ENCODE data around the gene OXCT1. TPM values are rescaled to one million over a fixed set of nuclear protein-coding genes. Genes with fewer than 3 reads are reported as not detected.

OXCT1 gene
- total and polyA plus RNA-seq, 9 donors: 9.0 to 29.8 (median 15.4) TPM

DNA sequence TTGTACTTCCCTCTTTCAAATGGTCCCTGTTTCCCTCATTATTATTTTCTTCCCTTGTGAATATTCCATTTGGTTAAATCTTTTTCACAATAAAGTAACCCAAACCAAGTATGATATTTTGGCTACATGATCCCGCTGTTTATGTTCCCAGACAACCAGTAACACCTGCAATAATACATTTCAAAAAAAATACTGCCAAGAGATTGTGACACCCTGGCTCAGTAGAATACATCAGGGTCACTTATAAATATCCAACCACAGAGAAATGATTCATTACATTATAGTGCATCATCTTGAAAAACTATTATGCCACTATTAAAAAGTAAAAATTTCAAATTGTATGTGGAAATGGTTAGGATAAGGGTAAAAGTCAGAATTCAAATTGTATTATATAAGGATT is 7.2 kb upstream of the OXCT1 start:
- no peak overlapping the region for H3K4me3 ChIP-seq
- H3K9me3 ChIP-seq: no peaks in the 10 kb centered on the region
- H3K4me1 ChIP-seq (ENCODE audit: insufficient read depth): no peaks in the 10 kb centered on the region
- H3K27me3 ChIP-seq: no peaks in the 10 kb centered on the region
- intact Hi-C loops (cut with DNase I): no loop called here
- H3K27ac ChIP-seq: no peak overlapping the region
- H3K36me3 ChIP-seq: no peaks in the 10 kb centered on the region
- TF ChIP-seq POLR2A (IDR thresholded peaks at IDR 0.05): no peak
- WGBS, 3 donors: 68 to 81% (median 79%) methylated on average over 1 of the region's 1 CpG
- DNase-seq: no peak

DNA sequence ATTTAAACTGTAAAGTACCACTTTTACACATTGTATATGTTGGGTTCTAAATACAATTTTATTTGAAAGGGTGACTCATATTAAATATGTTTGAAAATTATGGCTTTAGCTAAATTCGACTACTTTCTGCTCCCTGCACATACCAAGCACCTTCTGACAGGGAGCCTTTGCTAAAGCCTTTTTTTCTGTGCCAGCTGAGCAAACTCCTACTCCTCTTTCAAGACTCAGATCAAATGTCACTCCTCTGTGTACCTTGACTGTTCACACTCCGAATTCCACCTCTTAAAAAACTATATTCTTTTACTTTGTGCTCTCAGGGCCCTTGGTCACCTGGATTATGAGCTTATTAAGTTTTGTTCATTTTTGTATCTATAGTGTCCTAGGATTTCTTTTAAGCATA is 6.5 kb upstream of the OXCT1 start:
- DNase-seq: no peak
- peaks cover 2% of the 10 kb centered on the region for H3K4me1 ChIP-seq (ENCODE audit: insufficient read depth)
- no peak overlapping the region for H3K27ac ChIP-seq
- H3K4me3 ChIP-seq: no peak overlapping the region
- TF ChIP-seq CTCF (IDR thresholded peaks at IDR 0.05) (no peak), EP300 (IDR thresholded peaks at IDR 0.05) (no peak), POLR2A (IDR thresholded peaks at IDR 0.05) (no peak)
- no peaks in the 10 kb centered on the region for H3K27me3 ChIP-seq
- 65 to 73% (median 67%) methylated on average over 2 of the region's 2 CpGs for WGBS, 3 donors
- intact Hi-C loops (cut with DNase I): no loop called here
- H3K36me3 ChIP-seq: no peaks in the 10 kb centered on the region
- no peaks in the 10 kb centered on the region for H3K9me3 ChIP-seq

DNA sequence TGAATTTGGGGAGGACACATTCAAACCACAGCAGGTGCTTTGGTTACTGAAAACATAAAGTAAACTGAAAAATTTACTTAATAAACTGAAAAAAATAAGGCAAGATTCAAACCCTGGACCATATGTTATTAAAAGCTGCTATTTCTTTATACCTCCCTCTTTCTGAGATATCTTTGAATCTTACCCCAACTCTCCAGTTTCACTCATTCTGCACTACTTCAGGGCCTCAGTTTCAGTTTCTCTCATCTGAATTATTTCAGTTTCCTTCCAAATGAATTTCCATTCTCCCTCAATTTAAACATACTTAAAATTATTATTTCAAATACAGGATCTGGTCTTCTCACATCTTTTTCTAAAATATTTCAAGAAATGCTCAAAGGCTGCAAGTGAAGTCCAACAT is 4.9 kb upstream of the OXCT1 start:
- intact Hi-C loops (cut with DNase I): no loop called here
- no peaks in the 10 kb centered on the region for H3K9me3 ChIP-seq
- DNase-seq: no peak
- no peak for TF ChIP-seq CTCF (IDR thresholded peaks at IDR 0.05)
- H3K27ac ChIP-seq: no peak overlapping the region
- no peaks in the 10 kb centered on the region for H3K27me3 ChIP-seq
- no peaks in the 10 kb centered on the region for H3K36me3 ChIP-seq
- no peak overlapping the region for H3K4me3 ChIP-seq
- H3K4me1 ChIP-seq (ENCODE audit: insufficient read depth): peaks cover 2% of the 10 kb centered on the region

- no peaks in the 10 kb centered on the region for H3K9me3 ChIP-seq
- intact Hi-C loops (cut with DNase I): no loop called here
- H3K27me3 ChIP-seq: no peaks in the 10 kb centered on the region
- no peak overlapping the region for H3K27ac ChIP-seq
- DNase-seq: no peak
- peaks cover 2% of the 10 kb centered on the region for H3K4me1 ChIP-seq (ENCODE audit: insufficient read depth)
- H3K36me3 ChIP-seq: no peaks in the 10 kb centered on the region
- TF ChIP-seq POLR2A (IDR thresholded peaks at IDR 0.05) (no peak), EP300 (IDR thresholded peaks at IDR 0.05) (no peak), CTCF (IDR thresholded peaks at IDR 0.05) (no peak)
- no peak overlapping the region for H3K4me3 ChIP-seq
Observed at GRCh38 chr5:41874512-41875060, 4.4 kb upstream of the OXCT1 start.

DNA sequence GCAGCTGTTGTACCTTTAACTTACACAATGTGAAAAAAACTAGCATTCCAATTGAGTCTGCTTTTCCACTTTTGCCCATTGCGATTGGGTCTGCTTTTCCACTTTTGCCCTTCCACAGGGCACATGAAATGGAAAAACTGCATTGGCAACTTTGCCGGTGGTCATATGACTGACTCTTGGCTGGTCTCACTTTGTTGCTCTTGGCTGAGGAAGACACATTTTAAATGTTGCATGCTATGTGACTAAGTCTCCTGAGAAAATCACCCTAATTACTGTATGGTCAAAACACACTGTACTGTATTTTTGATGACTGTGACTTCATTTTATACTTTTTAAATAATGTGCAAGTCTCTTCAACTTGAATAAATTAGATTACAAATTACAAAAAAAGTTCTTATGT is 1.6 kb upstream of the OXCT1 start:
- no peaks in the 10 kb centered on the region for H3K27me3 ChIP-seq
- WGBS, 3 donors: 53 to 71% (median 65%) methylated on average over 2 of the region's 2 CpGs
- H3K27ac ChIP-seq: no peak overlapping the region
- H3K9me3 ChIP-seq: no peaks in the 10 kb centered on the region
- peaks cover 4% of the 10 kb centered on the region for H3K4me1 ChIP-seq (ENCODE audit: insufficient read depth)
- TF ChIP-seq CTCF (IDR thresholded peaks at IDR 0.05): no peak
- no peak for TF ChIP-seq POLR2A (IDR thresholded peaks at IDR 0.05)
- no peak for TF ChIP-seq EP300 (IDR thresholded peaks at IDR 0.05)
- H3K4me3 ChIP-seq: no peak overlapping the region
- DNase-seq: peak in 2 of 5 donors; percentile 22 to 28
- H3K36me3 ChIP-seq: no peaks in the 10 kb centered on the region
- intact Hi-C loops (cut with DNase I): no loop called here
